Activated CD8-positive, alpha-beta memory T cell treated with anti-CD3 and anti-CD28 coated beads, Interleukin-2, amount 50 U/mL, for 1 hour (primary cell): ENCODE data around the gene P2RY11.
A peak's percentile ranks its signal among the peaks of the same experiment; 100 is the strongest.

Experiments
- DNase-seq: peaks from one replicate; pipeline ENCODE4 v3.0.0-alpha.2; 2020; ENCODE audit errors: extremely low read depth

The P2RY11 gene

GRCh38 chr19:10093295-10094186, 18.0 kb upstream of the P2RY11 start:
- DNase-seq: no peak

- DNase-seq: no peak
Observed at GRCh38 chr19:10095622-10095947, 15.9 kb upstream of the P2RY11 start.

- DNase-seq: no peak
Observed at GRCh38 chr19:10095948-10096614, 15.4 kb upstream of the P2RY11 start.

- DNase-seq: no peak
Observed at GRCh38 chr19:10096615-10096963, 14.9 kb upstream of the P2RY11 start.

- DNase-seq: no peak
Observed at GRCh38 chr19:10100163-10100785, 11.2 kb upstream of the P2RY11 start.

GRCh38 chr19:10102787-10103236, 8.7 kb upstream of the P2RY11 start:
- DNase-seq: no peak

GRCh38 chr19:10104130-10104513, 7.4 kb upstream of the P2RY11 start:
- DNase-seq: no peak

GRCh38 chr19:10104665-10105508, 6.6 kb upstream of the P2RY11 start:
- peak; percentile 80 for DNase-seq

GRCh38 chr19:10105509-10106099, 5.9 kb upstream of the P2RY11 start:
- peak; percentile 82 for DNase-seq

- peak; percentile 99 for DNase-seq
Observed at GRCh38 chr19:10106100-10106936, 5.2 kb upstream of the P2RY11 start, which contains the start of gene PPAN. Gene PPAN, plus strand, starts transcription at chr19:10106362. Its CDS starts 33 bp downstream, at chr19:10106395.

- no peak for DNase-seq
Observed at GRCh38 chr19:10107254-10107653, 4.2 kb upstream of the P2RY11 start.

- no peak for DNase-seq
Observed at GRCh38 chr19:10107817-10108367, 3.6 kb upstream of the P2RY11 start.

- DNase-seq: no peak
Observed at GRCh38 chr19:10109528-10109927, 2.0 kb upstream of the P2RY11 start.

GRCh38 chr19:10110076-10110971, 1.2 kb upstream of the P2RY11 start:
- DNase-seq: no peak

GRCh38 chr19:10110972-10111317, 548 bp upstream of the P2RY11 start:
- no peak for DNase-seq

- no peak for DNase-seq
Observed at GRCh38 chr19:10112037-10112761, 706 bp downstream of the P2RY11 start.

- DNase-seq: no peak
Observed at GRCh38 chr19:10112895-10113591, 1.6 kb downstream of the P2RY11 start.

- DNase-seq: no peak
Observed at GRCh38 chr19:10113592-10113963, 2.1 kb downstream of the P2RY11 start.
